Heart left ventricle (tissue), 16 donors: ENCODE measurements around the gene QSOX2. TPM values are rescaled to one million over a fixed set of nuclear protein-coding genes. Genes with fewer than 3 reads are reported as not detected.

ENCODE experiments used
- ATAC-seq, 4 donors: fragments of 200-7000 bp; cut with Tn5 transposase; one replicate each; pipeline ENCODE4 v1.9.1; 2020 to 2022; ENCODE audit warnings: moderate library complexity in 4 of 4, mild to moderate bottlenecking in 3 of 4, moderate number of reproducible peaks in 1 of 4
- DNase-seq, 5 donors: peaks; one replicate each; pipeline ENCODE4 v3.0.0-alpha.2; 2020
- H3K27ac ChIP-seq, 12 donors: fragments of 200-600 bp; sonication (generic) in 4 of 12; one replicate each; pipeline versions ENCODE4 v1.5.0 to v1.8.0; 2016 to 2022; ENCODE audit warnings: mild to moderate bottlenecking in 2 of 12
- H3K27me3 ChIP-seq, 9 donors: fragments of 200-600 bp; sonication (generic) in 2 of 9; one replicate each; pipeline versions ENCODE4 v1.5.1 to v1.8.0; 2016 to 2022; ENCODE audit warnings: mild to moderate bottlenecking in 3 of 9
- H3K36me3 ChIP-seq, 9 donors: fragments of 200-600 bp; sonication (generic) in 2 of 9; one replicate each; pipeline versions ENCODE4 v1.5.0 to v1.8.0; 2018 to 2022; ENCODE audit warnings: mild to moderate bottlenecking in 2 of 9
- H3K4me1 ChIP-seq, 12 donors: fragments of 200-600 bp; sonication (generic) in 4 of 12; one replicate each; pipeline versions ENCODE4 v1.5.0 to v1.8.0; 2016 to 2022; ENCODE audit warnings: mild to moderate bottlenecking in 3 of 12
- H3K4me3 ChIP-seq, 12 donors: fragments of 200-600 bp; sonication (generic) in 4 of 12; one replicate each; pipeline versions ENCODE4 v1.5.0 to v1.8.0; 2017 to 2022; ENCODE audit warnings: mild to moderate bottlenecking in 9 of 12, moderate library complexity in 4 of 12
- H3K9me3 ChIP-seq, 12 donors: fragments of 200-600 bp; sonication (generic) in 4 of 12; one replicate each; pipeline versions ENCODE4 v1.5.0 to v1.8.0; 2016 to 2022; ENCODE audit warnings: mild to moderate bottlenecking in 1 of 12
- CTCF ChIP-seq, 12 donors: fragments of 200-600 bp; sonication (generic) in 4 of 12; IDR thresholded peaks; one replicate each; pipeline versions ENCODE4 v1.5.0 to v1.8.0; 2018 to 2022; ENCODE audit warnings: antibody characterized with exemption in 12 of 12, mild to moderate bottlenecking in 5 of 12
- POLR2A ChIP-seq, 2 donors: fragments of 450-650 bp; IDR thresholded peaks; one replicate each; pipeline ENCODE4 v1.6.1; 2017; ENCODE audit warnings: antibody characterized with exemption in 2 of 2, mild to moderate bottlenecking in 2 of 2, moderate library complexity in 2 of 2
- WGBS, 4 donors: extraction: QIAGEN DNeasy Blood & Tissue Kit in 2 of 4; methylation state at CpG; one replicate each; pipeline versions ENCODE4 v1.1.5 to v1.1.7; 2013 to 2018; 5-methylcytosine and 5-hydroxymethylcytosine counted together
- intact Hi-C, 10 donors: fragments of 100-400 bp; cut with DNase I; formaldehyde crosslinking; loops; one replicate each; pipeline versions ENCODE4 v1.11.1 to v1.14.2; 2022
- polyA plus RNA-seq, 2 donors: library from polyadenylated mRNA; stranded (reverse); fragments of 200-250 nt; gene quantifications; one replicate each; pipeline ENCODE4 v1.2.3, GENCODE V29; 2013
- total RNA-seq, 9 donors: library from RNA; depleted of rRNA in 2 of 9; stranded (reverse); fragments of >200 nt in 2 of 9; fragmentation: NEBNext Ultra II Directional in 3 of 9; extraction: Animal tissue kit (Norgen Biotek cat#: 25700) in 3 of 9; gene quantifications; one replicate each; pipeline versions ENCODE4 v1.1.0 to v1.2.4, GENCODE V29; 2016 to 2023
- donor health status: ischemic (EF 13 %, LVEDD 7.1; RV severe dilation, severe dysfunction).
- donor health status: healthy with polysubstance abuse.
- donor health status: DM: no; HTN: yes; CAD: no.
- donor health status: DM: no; HTN: no; CAD: no.
- donor health status: ischemic (EF 25% LVEDD 6.9; RV normal size, moderate dysfunction).
- donor health status: ischemic (EF 25% LVEDD 5.7; RV mildly dilated, moderate dysfunction).
- donor health status: healthy.
- donor health status: DM: yes; HTN: yes; CAD: no.
- donor health status: ischemic (EF 35%, LVEDD 5.7; RV mildly dilated, moderate dysfunction).
- donor health status: nonischemic (EF 11% LVEDD 7.7; RV severe dilation, severe dysfunction).
- donor health status: DM: yes; HTN: yes; CAD: no.
- donor health status: PGD.
- donor health status: ischemic (EF 29% LVEDD 5.4; RV normal size, mild dysfunction).
- donor health status: nonischemic (EF 23%, LVEDD 6.1; RV moderate dilation, normal function).

Gene QSOX2
- total and polyA plus RNA-seq, 11 donors: 4.3 to 9.9 (median 5.9) TPM

DNA sequence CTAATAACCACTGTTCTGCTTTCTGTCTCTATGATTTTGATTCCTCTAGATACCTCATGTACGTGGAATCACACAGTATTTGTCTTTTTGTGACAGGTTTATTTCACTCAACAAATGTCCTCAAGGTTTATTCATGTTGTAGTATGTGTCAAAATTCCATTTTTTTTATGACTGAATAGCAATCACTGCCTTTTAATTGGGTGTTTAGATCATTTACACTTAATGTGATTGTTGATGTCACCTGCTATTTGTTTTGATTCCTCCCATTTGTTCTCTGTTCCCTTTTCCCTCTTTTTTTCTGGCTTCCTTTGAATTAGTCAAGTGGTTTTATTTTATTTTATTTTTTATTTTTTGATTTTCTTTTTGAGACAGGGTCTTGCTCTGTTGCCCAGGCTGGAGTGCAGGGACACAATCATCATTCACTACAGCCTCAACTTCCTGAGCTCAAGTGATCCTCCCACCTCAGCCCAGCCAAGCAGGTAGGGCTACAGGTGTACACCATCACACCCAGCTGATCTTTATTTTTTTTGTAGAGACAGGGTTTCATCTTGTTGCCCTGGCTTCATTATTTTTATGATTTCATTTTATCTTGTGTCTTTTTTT is 82.3 kb downstream of the QSOX2 start:
- no peaks in the 10 kb centered on the region for H3K4me1 ChIP-seq
- H3K27ac ChIP-seq: no peak overlapping the region
- no peak overlapping the region for H3K4me3 ChIP-seq
- H3K27me3 ChIP-seq: peaks cover 0 to 7% (median 0%) of the 10 kb centered on the region in 9 donors
- H3K36me3 ChIP-seq: no peaks in the 10 kb centered on the region
- peaks cover 0 to 19% (median 2%) of the 10 kb centered on the region in 12 donors for H3K9me3 ChIP-seq
- peak in 1 of 5 donors; percentile 0 for DNase-seq
- WGBS, 4 donors: 60 to 79% (median 72%) methylated on average over 1 of the region's 1 CpG
- TF ChIP-seq POLR2A (IDR thresholded peaks at IDR 0.05): no peak
- TF ChIP-seq CTCF (IDR thresholded peaks at IDR 0.05): no peak
- intact Hi-C loops: no loop called here
- ATAC-seq: no peak

- Histone ChIP-seq H3K4me1 (no peaks in the 10 kb centered on the region), H3K27ac (no peak overlapping the region), H3K4me3 (no peak overlapping the region), H3K9me3 (peaks cover 0 to 19% (median 2%) of the 10 kb centered on the region in 12 donors), H3K36me3 (no peaks in the 10 kb centered on the region), H3K27me3 (peaks cover 0 to 16% (median 0%) of the 10 kb centered on the region in 9 donors)
- ATAC-seq: no peak
- TF ChIP-seq CTCF (IDR thresholded peaks at IDR 0.05) (no peak), POLR2A (IDR thresholded peaks at IDR 0.05) (no peak)
- intact Hi-C loops: no loop called here
- peak in 4 of 5 donors; percentile 6 to 11 (median 8) for DNase-seq
- 74 to 80% (median 77%) methylated on average over 8 to 10 of the region's 10 CpGs for WGBS, 4 donors
Observed at GRCh38 chr9:136160995-136161610, 84.5 kb downstream of the QSOX2 start.

DNA sequence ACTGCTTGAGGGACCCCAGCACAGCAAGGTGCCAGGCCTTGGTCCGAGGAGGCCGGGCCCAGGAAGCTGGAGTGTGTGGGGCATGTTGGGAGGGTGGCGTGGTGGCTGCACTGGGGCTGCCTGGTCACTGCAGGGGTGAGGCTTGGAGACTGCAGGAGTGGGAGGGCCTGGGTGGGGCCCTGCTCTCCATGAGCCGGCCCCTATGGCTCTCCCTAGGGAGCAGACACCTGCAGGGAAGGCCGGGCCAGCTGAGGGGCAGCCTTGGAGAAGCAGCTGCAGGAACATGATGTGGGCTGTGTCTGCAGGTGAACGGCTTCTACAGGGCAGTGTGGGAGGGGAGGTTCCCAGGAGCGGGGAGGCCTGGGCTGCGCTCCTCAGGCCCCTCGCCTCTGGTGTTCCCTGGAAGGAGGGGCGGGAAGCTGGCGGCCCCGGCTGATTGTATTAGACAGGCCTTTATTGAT is 85.2 kb downstream of the QSOX2 start:
- intact Hi-C loops: no loop called here
- TF ChIP-seq CTCF (IDR thresholded peaks at IDR 0.05): no peak
- TF ChIP-seq POLR2A (IDR thresholded peaks at IDR 0.05): no peak
- Histone ChIP-seq H3K27me3 (peaks cover 0 to 16% (median 0%) of the 10 kb centered on the region in 9 donors), H3K9me3 (peaks cover 0 to 13% (median 2%) of the 10 kb centered on the region in 12 donors), H3K27ac (no peak overlapping the region), H3K36me3 (no peaks in the 10 kb centered on the region), H3K4me3 (no peak overlapping the region), H3K4me1 (no peaks in the 10 kb centered on the region)
- DNase-seq (peak in 4 of 5 donors; percentile 10 to 46 (median 16)), ATAC-seq (no peak)
- 72 to 84% (median 81%) methylated on average over 10 to 12 of the region's 12 CpGs for WGBS, 4 donors

- Histone ChIP-seq H3K4me1 (no peaks in the 10 kb centered on the region), H3K4me3 (no peak overlapping the region), H3K9me3 (peaks cover 0 to 12% (median 2%) of the 10 kb centered on the region in 12 donors), H3K36me3 (no peaks in the 10 kb centered on the region), H3K27me3 (peaks cover 0 to 20% (median 0%) of the 10 kb centered on the region in 9 donors), H3K27ac (no peak overlapping the region)
- intact Hi-C loops: no loop called here
- TF ChIP-seq CTCF (IDR thresholded peaks at IDR 0.05) (no peak), POLR2A (IDR thresholded peaks at IDR 0.05) (no peak)
- WGBS, 4 donors: 74 to 100% (median 88%) methylated on average over 4 to 16 of the region's 16 CpGs
- ATAC-seq (no peak), DNase-seq (peak in 3 of 5 donors; percentile 8 to 31 (median 9))
Observed at GRCh38 chr9:136159851-136160250, 85.8 kb downstream of the QSOX2 start.
